Common myeloid progenitor, CD34-positive (primary cell): ENCODE measurements around the gene HDAC8.

Source experiments
- CTCF ChIA-PET: fragments of 350-600 bp; sonication (Branson Sonifier 250); formaldehyde crosslinking; loops from one replicate; lab custom pipeline; 2021; ENCODE audit warnings: antibody characterized with exemption; lab: Charles Lee
- POLR2A ChIA-PET: fragments of 350-600 bp; sonication (Branson Sonifier 250); formaldehyde crosslinking; loops from one replicate; lab custom pipeline; 2021; ENCODE audit warnings: antibody characterized with exemption; lab: Charles Lee
- DNase-seq, 3 donors: peaks; one replicate each; pipeline versions ENCODE4 v3.0.0 to v3.0.0-alpha.2; 2013
- H3K27ac ChIP-seq, 2 experiments: 1 replicate in 1 of 2; 2 replicates in 1 of 2; pipeline ENCODE4 v1.7.0; 2013; ENCODE audit warnings: inconsistent platforms in 2 of 2, low read length in 2 of 2, mild to moderate bottlenecking in 2 of 2, low read depth in 1 of 2, moderate library complexity in 1 of 2; ENCODE audit not compliant: severe bottlenecking in 2 of 2, insufficient read depth in 1 of 2, poor library complexity in 1 of 2
- H3K27me3 ChIP-seq, 5 experiments: replicated peaks in 2 of 5; 1 replicate in 3 of 5; 2 replicates in 2 of 5; pipeline versions ENCODE4 v1.6.1 to v1.7.0; 2013; ENCODE audit warnings: low read length in 4 of 5, mild to moderate bottlenecking in 2 of 5, moderate library complexity in 2 of 5, inconsistent platforms in 1 of 5; ENCODE audit not compliant: insufficient read depth in 5 of 5, control insufficient read depth in 4 of 5
- H3K36me3 ChIP-seq, 4 experiments: 1 replicate in 2 of 4; 2 replicates in 2 of 4; pipeline versions ENCODE4 v1.6.1 to v1.7.0; 2013; ENCODE audit warnings: low read length in 3 of 4, control low read depth in 1 of 4, mild to moderate bottlenecking in 1 of 4; ENCODE audit not compliant: control insufficient read depth in 4 of 4, insufficient read depth in 4 of 4
- H3K4me1 ChIP-seq, 4 experiments: 1 replicate in 3 of 4; 2 replicates in 1 of 4; pipeline versions ENCODE4 v1.6.1 to v1.7.1; 2013; ENCODE audit warnings: low read length in 3 of 4, mild to moderate bottlenecking in 3 of 4, control low read depth in 1 of 4, inconsistent platforms in 1 of 4, moderate library complexity in 1 of 4; ENCODE audit not compliant: control insufficient read depth in 4 of 4, insufficient read depth in 4 of 4; ENCODE audit errors: control extremely low read depth in 1 of 4
- H3K4me3 ChIP-seq, 7 experiments: 1 replicate in 4 of 7; 2 replicates in 3 of 7; pipeline versions ENCODE4 v1.5.1 to v1.7.0; 2013; ENCODE audit warnings: mild to moderate bottlenecking in 7 of 7, low read length in 6 of 7, moderate library complexity in 6 of 7, inconsistent platforms in 2 of 7, low read depth in 2 of 7, control low read depth in 1 of 7; ENCODE audit not compliant: insufficient read depth in 4 of 7, control insufficient read depth in 1 of 7; ENCODE audit errors: extremely low read depth in 1 of 7
- H3K9me3 ChIP-seq, 5 experiments: 1 replicate in 4 of 5; 2 replicates in 1 of 5; pipeline versions ENCODE4 v1.6.1 to v1.7.1; 2013; ENCODE audit warnings: low read length in 4 of 5, mild to moderate bottlenecking in 2 of 5, inconsistent platforms in 1 of 5, low read depth in 1 of 5, moderate library complexity in 1 of 5; ENCODE audit not compliant: control insufficient read depth in 4 of 5, insufficient read depth in 2 of 5; ENCODE audit errors: control extremely low read depth in 1 of 5
- WGBS: methylation state at CpG from one replicate; pipeline ENCODE4 v1.1.5; 2013; ENCODE audit not compliant: insufficient coverage; 5-methylcytosine and 5-hydroxymethylcytosine counted together

The HDAC8 gene

DNA sequence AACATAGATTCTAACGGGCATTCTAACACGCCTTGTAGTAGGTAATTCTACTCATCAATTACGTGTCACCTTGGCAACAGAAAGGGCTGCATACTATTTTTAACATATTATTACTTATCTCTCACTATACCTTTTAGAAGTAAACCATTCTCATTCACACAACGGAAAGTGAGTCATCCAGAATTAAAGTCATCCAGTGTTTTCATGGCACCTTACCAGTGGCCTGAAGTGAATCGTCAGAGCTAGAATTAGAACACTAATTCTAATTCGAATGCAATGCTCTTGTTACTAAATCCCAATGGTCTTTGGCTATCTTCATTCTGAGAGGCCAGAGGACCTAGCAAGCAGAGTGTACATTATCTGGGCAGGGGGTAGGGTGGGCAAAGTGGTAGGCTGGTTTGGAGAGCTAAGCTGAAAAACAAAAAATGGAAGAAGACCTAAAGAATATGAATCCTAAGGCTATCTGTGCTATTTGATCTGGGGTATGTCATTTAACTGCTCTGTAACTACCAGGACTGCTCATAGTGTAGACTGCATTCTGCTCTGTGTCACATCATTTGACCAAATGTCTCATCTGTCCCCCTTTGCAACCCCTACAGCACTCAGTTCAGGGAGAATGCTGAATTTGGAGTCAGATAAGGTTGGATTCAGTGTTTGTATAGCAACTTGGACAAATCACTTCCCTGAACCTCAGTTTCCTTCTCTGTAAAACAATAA is 96.5 kb downstream of the HDAC8 start:
- 87% methylated on average over 5 of the region's 6 CpGs for WGBS
- DNase-seq = no peak
- ChIA-PET CTCF (no interaction called here), POLR2A (no interaction called here)
- H3K27ac ChIP-seq = no peak overlapping the region
- H3K36me3 ChIP-seq = peaks cover 0 to 13% (median 7%) of the 10 kb centered on the region in 4 experiments
- no peaks in the 10 kb centered on the region for H3K27me3 ChIP-seq
- no peaks in the 10 kb centered on the region for H3K9me3 ChIP-seq
- no peaks in the 10 kb centered on the region for H3K4me1 ChIP-seq
- no peak overlapping the region for H3K4me3 ChIP-seq

DNA sequence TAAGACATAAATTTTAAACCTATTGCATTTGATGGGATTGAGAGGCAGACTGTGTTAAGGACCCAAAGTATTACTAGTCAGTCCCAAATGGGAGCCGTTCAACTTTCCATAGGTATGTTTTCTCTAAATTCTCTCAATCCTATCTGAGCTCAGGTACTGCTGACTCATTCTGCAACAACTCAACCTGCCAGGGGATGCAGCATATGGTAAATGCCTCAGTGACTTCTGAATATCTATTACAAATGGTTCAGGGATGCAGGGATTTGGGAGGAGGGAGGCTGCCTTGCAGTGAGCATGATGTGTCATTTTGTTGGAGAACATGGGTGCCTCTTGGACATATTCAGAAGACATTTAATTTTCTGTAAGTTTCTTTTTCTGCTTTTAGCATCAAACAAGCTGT is 97.3 kb downstream of the HDAC8 start:
- H3K27ac ChIP-seq = no peak overlapping the region
- ChIA-PET POLR2A (no interaction called here), CTCF (no interaction called here)
- no peaks in the 10 kb centered on the region for H3K27me3 ChIP-seq
- no peak overlapping the region for H3K4me3 ChIP-seq
- DNase-seq = no peak
- H3K9me3 ChIP-seq = no peaks in the 10 kb centered on the region
- H3K4me1 ChIP-seq = no peaks in the 10 kb centered on the region
- peaks cover 0 to 13% (median 7%) of the 10 kb centered on the region in 4 experiments for H3K36me3 ChIP-seq
- 67% methylated on average over 1 of the region's 1 CpG for WGBS

DNA sequence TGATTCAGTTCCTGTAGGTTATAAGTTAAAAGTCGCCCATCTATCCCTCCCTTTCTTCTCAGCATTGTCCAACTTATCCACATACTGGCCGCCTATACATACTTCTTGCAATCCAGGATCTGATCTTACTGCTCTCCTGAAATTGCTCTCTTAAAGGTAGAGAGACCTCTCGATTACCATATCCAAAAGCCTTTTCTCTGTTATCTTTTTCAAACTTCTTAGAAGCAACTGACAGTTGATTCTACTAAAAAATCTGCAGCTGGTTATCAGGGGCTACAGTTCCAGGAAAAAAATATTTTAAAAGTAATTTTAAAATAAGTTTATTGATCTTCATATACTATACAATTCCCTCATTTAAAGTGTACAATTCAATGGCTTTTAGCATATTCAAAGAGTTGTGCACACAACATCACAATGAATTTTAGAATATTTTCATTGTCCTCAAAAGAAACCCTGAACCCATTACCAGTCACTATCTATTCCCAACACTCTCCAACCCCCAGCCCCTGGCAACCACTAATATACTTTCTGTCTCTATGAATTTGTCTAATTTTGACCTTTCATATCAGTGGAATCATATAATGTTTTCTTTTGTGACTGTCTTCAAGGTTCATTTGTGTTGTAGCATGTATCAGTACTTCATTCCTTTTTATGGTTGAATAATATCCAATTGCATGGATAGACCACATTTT is 102.0 kb downstream of the HDAC8 start:
- WGBS = 90% methylated on average over 2 of the region's 3 CpGs
- POLR2A ChIA-PET = no interaction called here

GRCh38 chrX:72470117-72470516 is 102.5 kb downstream of the HDAC8 start:
- no peaks in the 10 kb centered on the region for H3K4me1 ChIP-seq
- ChIA-PET POLR2A (no interaction called here), CTCF (no interaction called here)
- no peaks in the 10 kb centered on the region for H3K27me3 ChIP-seq
- WGBS = no CpG with 5 or more reads among the region's 1 CpG
- no peak for DNase-seq
- no peak overlapping the region for H3K27ac ChIP-seq
- H3K4me3 ChIP-seq = no peak overlapping the region
- peaks cover 0 to 16% (median 3%) of the 10 kb centered on the region in 4 experiments for H3K36me3 ChIP-seq
- no peaks in the 10 kb centered on the region for H3K9me3 ChIP-seq

More for the DNA sequence above, 102.0 kb downstream of the HDAC8 start:
- CTCF ChIA-PET = no interaction called here
- H3K27me3 ChIP-seq = no peaks in the 10 kb centered on the region
- H3K4me3 ChIP-seq = no peak overlapping the region
- no peak overlapping the region for H3K27ac ChIP-seq
- H3K4me1 ChIP-seq = no peaks in the 10 kb centered on the region
- H3K36me3 ChIP-seq = peaks cover 0 to 17% (median 3%) of the 10 kb centered on the region in 4 experiments
- peak in 1 of 3 donors; percentile 8 for DNase-seq
- H3K9me3 ChIP-seq = no peaks in the 10 kb centered on the region

- Histone ChIP-seq H3K9me3 (no peaks in the 10 kb centered on the region), H3K36me3 (peaks cover 0 to 9% (median 2%) of the 10 kb centered on the region in 4 experiments), H3K4me1 (no peaks in the 10 kb centered on the region), H3K27ac (no peak overlapping the region), H3K4me3 (no peak overlapping the region), H3K27me3 (peaks cover 0 to 6% (median 0%) of the 10 kb centered on the region in 5 experiments)
- POLR2A ChIA-PET = no interaction called here
- CTCF ChIA-PET = no interaction called here
- DNase-seq = no peak
- WGBS = 100% methylated on average over 1 of the region's 2 CpGs
These were observed 104.0 kb downstream of the HDAC8 start for GRCh38 chrX:72468607-72469006.

DNA sequence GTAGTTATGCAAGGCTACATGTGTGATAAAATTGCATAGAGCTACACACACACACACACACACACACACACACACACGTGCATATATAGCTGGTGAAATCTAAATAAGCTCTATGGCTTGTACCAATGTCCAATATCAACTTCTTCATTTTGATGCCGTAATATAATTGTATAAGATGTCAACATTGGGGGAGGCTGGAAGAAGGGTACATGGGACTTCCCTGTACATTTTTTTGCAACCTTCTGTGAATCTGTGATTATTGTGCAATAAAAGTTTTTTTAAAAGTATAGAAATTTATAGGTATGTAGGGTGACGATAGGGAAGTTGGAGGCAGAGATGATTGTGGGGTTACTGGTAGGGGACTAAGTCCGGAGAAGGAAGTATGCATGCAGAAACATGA is 105.5 kb downstream of the HDAC8 start:
- Histone ChIP-seq H3K36me3 (peaks cover 0 to 8% (median 4%) of the 10 kb centered on the region in 4 experiments), H3K9me3 (no peaks in the 10 kb centered on the region), H3K27ac (no peak overlapping the region), H3K4me1 (no peaks in the 10 kb centered on the region), H3K27me3 (peaks cover 0 to 6% (median 0%) of the 10 kb centered on the region in 5 experiments), H3K4me3 (no peak overlapping the region)
- WGBS = 91% methylated on average over 2 of the region's 4 CpGs
- no peak for DNase-seq
- ChIA-PET CTCF (no interaction called here), POLR2A (no interaction called here)

- Histone ChIP-seq H3K27ac (no peak overlapping the region), H3K36me3 (peaks cover 0 to 13% (median 6%) of the 10 kb centered on the region in 4 experiments), H3K4me3 (no peak overlapping the region), H3K4me1 (no peaks in the 10 kb centered on the region), H3K27me3 (peaks cover 0 to 6% (median 0%) of the 10 kb centered on the region in 5 experiments), H3K9me3 (no peaks in the 10 kb centered on the region)
- ChIA-PET POLR2A (no interaction called here), CTCF (no interaction called here)
- no CpG with 5 or more reads among the region's 3 CpGs for WGBS
- no peak for DNase-seq
These were observed 106.2 kb downstream of the HDAC8 start for GRCh38 chrX:72466493-72466892.
